ENCODE data around the gene EBF3. TPM values are rescaled to one million over a fixed set of nuclear protein-coding genes. Genes with fewer than 3 reads are reported as not detected.
A peak's percentile ranks its signal among the peaks of the same experiment; 100 is the strongest.

The EBF3 gene
- total RNA-seq, 1 experiment from 2014 or later: 0.22 TPM

GRCh38 chr10:129929343-129930292 lies 34.5 kb downstream of the EBF3 start:
- H3K23me2 ChIP-seq (ENCODE audit: insufficient read length, low read depth, low read length, poor library complexity, severe bottlenecking): no peaks in the 10 kb centered on the region
- TF ChIP-seq CTCF (conservative IDR thresholded peaks at IDR 0.05): peak; percentile 68
- H4K20me1 ChIP-seq (ENCODE audit: control insufficient read depth, insufficient read depth, insufficient read length): no peaks in the 10 kb centered on the region
- Mint-ChIP-seq H3K27me3 (ENCODE audit: low read depth) (peaks cover 3% of the 10 kb centered on the region), H3K4me1 (peaks cover 4 to 6% of the 10 kb centered on the region in 2 experiments; a peak in 2 of 4 replicates), H3K4me3 (no peak overlapping the region), H3K27ac (no peak overlapping the region), H3K36me3 (ENCODE audit: insufficient read depth in 1 of 3, low read depth in 3 of 3) (no peaks in the 10 kb centered on the region; a peak in 1 of 7 replicates), H3K9me3 (no peaks in the 10 kb centered on the region)
- H3K4me1 ChIP-seq (ENCODE audit: insufficient read depth, low read length): no peaks in the 10 kb centered on the region
- no peak overlapping the region for H3K9ac ChIP-seq (ENCODE audit: extremely low read depth, insufficient read length, low read length)
- no peak overlapping the region for H2BK15ac ChIP-seq (ENCODE audit: low read depth, low read length)
- peak; percentile 50 for DNase-seq
- H3K27me3 ChIP-seq (ENCODE audit: insufficient read depth, low read length): no peaks in the 10 kb centered on the region
- H3K56ac ChIP-seq (ENCODE audit: insufficient read length, low read depth, low read length): no peak overlapping the region
- no peak overlapping the region for H4K8ac ChIP-seq (replicated peaks; ENCODE audit: insufficient read length, low read depth, low read length)
- H3K23ac ChIP-seq (ENCODE audit: insufficient read length, low read depth, low read length): no peak overlapping the region
- H2AK5ac ChIP-seq (ENCODE audit: insufficient read length, low read length): no peak overlapping the region
- no CpG with 5 or more reads among the region's 12 CpGs for WGBS (ENCODE audit: extremely low coverage, insufficient read length, low lambda C conversion rate)
- no peak overlapping the region for H3T11ph ChIP-seq (ENCODE audit: low read length)
- H3K4ac ChIP-seq (ENCODE audit: low read depth, low read length): no peak overlapping the region
- no peak overlapping the region for H3K18ac ChIP-seq (ENCODE audit: insufficient read length, low read depth, low read length)
- no peaks in the 10 kb centered on the region for H3K79me1 ChIP-seq (ENCODE audit: insufficient read depth, low read depth, low read length, poor library complexity, severe bottlenecking)
- no peak overlapping the region for H2AFZ ChIP-seq (ENCODE audit: low read length)
- no peak overlapping the region for H2BK120ac ChIP-seq (ENCODE audit: low read depth, low read length, poor library complexity, severe bottlenecking)
- no peaks in the 10 kb centered on the region for H3K9me3 ChIP-seq (ENCODE audit: control insufficient read depth, low read depth, low read length)
- H2BK20ac ChIP-seq (ENCODE audit: low read depth, low read length, poor library complexity, severe bottlenecking): no peak overlapping the region
- H4K91ac ChIP-seq (ENCODE audit: insufficient read length, low read depth, low read length): no peak overlapping the region
- no peak overlapping the region for H3K27ac ChIP-seq (ENCODE audit: insufficient read length, low read depth, low read length)
- no peak overlapping the region for H2BK12ac ChIP-seq (ENCODE audit: insufficient read length, low read depth, low read length)
- no peaks in the 10 kb centered on the region for H3K79me2 ChIP-seq (ENCODE audit: insufficient read depth, low read length)
- H2BK5ac ChIP-seq (ENCODE audit: insufficient read length, low read length): no peak overlapping the region
- H4K5ac ChIP-seq (ENCODE audit: insufficient read length, low read depth, low read length): no peak overlapping the region
- H3K4me2 ChIP-seq (ENCODE audit: insufficient read depth, insufficient read length, low read length): no peak overlapping the region
- no peak overlapping the region for H3K14ac ChIP-seq (ENCODE audit: insufficient read depth, low read length)
